ENCODE data around the gene MRPL4.

The MRPL4 gene

GRCh38 chr19:10294368-10294697 is 42.3 kb downstream of the MRPL4 start:
- no peak overlapping the region for H3K4me3 ChIP-seq (ENCODE audit: low read depth, low read length)
- no peak for TF ChIP-seq CTCF (IDR thresholded peaks at IDR 0.05; ENCODE audit: low read depth, low read length)

- no peak overlapping the region for H3K4me3 ChIP-seq (ENCODE audit: low read depth, low read length)
- no peak for TF ChIP-seq CTCF (IDR thresholded peaks at IDR 0.05; ENCODE audit: low read depth, low read length)
Observed at GRCh38 chr19:10295305-10295846, 43.4 kb downstream of the MRPL4 start.

GRCh38 chr19:10295847-10296591 is 44.0 kb downstream of the MRPL4 start:
- H3K4me3 ChIP-seq (ENCODE audit: low read depth, low read length), result no peak overlapping the region
- TF ChIP-seq CTCF (IDR thresholded peaks at IDR 0.05; ENCODE audit: low read depth, low read length), result no peak

- H3K4me3 ChIP-seq (ENCODE audit: low read depth, low read length), result no peak overlapping the region
- TF ChIP-seq CTCF (IDR thresholded peaks at IDR 0.05; ENCODE audit: low read depth, low read length), result no peak
Observed at GRCh38 chr19:10299545-10300458, 47.8 kb downstream of the MRPL4 start.

GRCh38 chr19:10305139-10305806 is 53.3 kb downstream of the MRPL4 start:
- H3K4me3 ChIP-seq (ENCODE audit: low read depth, low read length), result no peak overlapping the region
- no peak for TF ChIP-seq CTCF (IDR thresholded peaks at IDR 0.05; ENCODE audit: low read depth, low read length)

- no peak for TF ChIP-seq CTCF (IDR thresholded peaks at IDR 0.05; ENCODE audit: low read depth, low read length)
- H3K4me3 ChIP-seq (ENCODE audit: low read depth, low read length), result no peak overlapping the region
Observed at GRCh38 chr19:10306327-10306726, 54.3 kb downstream of the MRPL4 start.
